Ascending aorta (tissue), 2 donors: ENCODE data around the gene TLL2. TPM values are rescaled to one million over a fixed set of nuclear protein-coding genes. Genes with fewer than 3 reads are reported as not detected.

Experiments
- DNase-seq, 2 donors: peaks; one replicate each; pipeline ENCODE4 v3.0.0-alpha.2; 2019; ENCODE audit warnings: low spot score in 2 of 2
- H3K27ac ChIP-seq, 2 donors: fragments of 200-600 bp; sonication (generic); one replicate each; pipeline ENCODE4 v1.5.1; 2016 to 2017; ENCODE audit warnings: mild to moderate bottlenecking in 1 of 2
- H3K27me3 ChIP-seq: fragments of 200-600 bp; sonication (generic); one replicate; pipeline ENCODE4 v1.5.1; 2017
- H3K36me3 ChIP-seq, 2 donors: fragments of 200-600 bp; sonication (generic); one replicate each; pipeline ENCODE4 v1.5.1; 2016
- H3K4me1 ChIP-seq, 2 donors: fragments of 200-600 bp; sonication (generic); one replicate each; pipeline ENCODE4 v1.5.1; 2016 to 2017; ENCODE audit warnings: mild to moderate bottlenecking in 1 of 2
- H3K4me3 ChIP-seq, 2 donors: fragments of 200-600 bp; sonication (generic); one replicate each; pipeline ENCODE4 v1.5.1; 2016 to 2017; ENCODE audit warnings: mild to moderate bottlenecking in 1 of 2
- H3K9me3 ChIP-seq, 2 donors: fragments of 200-600 bp; sonication (generic); one replicate each; pipeline ENCODE4 v1.5.1; 2016
- CTCF ChIP-seq, 3 experiments: fragments of 200-600 bp in 2 of 3; fragments of 450-650 bp in 1 of 3; sonication (generic) in 2 of 3; IDR thresholded peaks; one replicate each; pipeline ENCODE4 v1.5.1; 2016 to 2019; ENCODE audit warnings: antibody characterized with exemption in 3 of 3, mild to moderate bottlenecking in 1 of 3, moderate library complexity in 1 of 3
- intact Hi-C: fragments of 100-400 bp; cut with DNase I; formaldehyde crosslinking; loops from one replicate; pipeline ENCODE4 v1.15.1; 2023
- total RNA-seq: library from RNA; depleted of rRNA; stranded (reverse); fragments of >200 nt; gene quantifications from one replicate; pipeline ENCODE4 v1.1.0, GENCODE V29; 2016

The TLL2 gene
- total RNA-seq, 1 donor from 2014 or later: not detected

- DNase-seq: no peak
- H3K36me3 ChIP-seq: no peaks in the 10 kb centered on the region
- H3K9me3 ChIP-seq: no peaks in the 10 kb centered on the region
- TF ChIP-seq CTCF (IDR thresholded peaks at IDR 0.05): no peak
- H3K27ac ChIP-seq: no peak overlapping the region
- H3K4me3 ChIP-seq: no peak overlapping the region
- no peaks in the 10 kb centered on the region for H3K27me3 ChIP-seq
- intact Hi-C loops: no loop called here
- no peaks in the 10 kb centered on the region for H3K4me1 ChIP-seq
These were observed 61.1 kb downstream of the TLL2 start for GRCh38 chr10:96452494-96453153.

- Histone ChIP-seq H3K27ac (no peak overlapping the region), H3K27me3 (no peaks in the 10 kb centered on the region), H3K4me3 (no peak overlapping the region), H3K9me3 (no peaks in the 10 kb centered on the region), H3K36me3 (no peaks in the 10 kb centered on the region), H3K4me1 (no peaks in the 10 kb centered on the region)
- DNase-seq: no peak
- TF ChIP-seq CTCF (IDR thresholded peaks at IDR 0.05): no peak
- intact Hi-C loops: no loop called here
These were observed 63.1 kb downstream of the TLL2 start for GRCh38 chr10:96450529-96451207.

- no peak for TF ChIP-seq CTCF (IDR thresholded peaks at IDR 0.05)
- no peaks in the 10 kb centered on the region for H3K27me3 ChIP-seq
- DNase-seq: no peak
- no peaks in the 10 kb centered on the region for H3K4me1 ChIP-seq
- H3K4me3 ChIP-seq: no peak overlapping the region
- no peaks in the 10 kb centered on the region for H3K36me3 ChIP-seq
- intact Hi-C loops: no loop called here
- H3K27ac ChIP-seq: no peak overlapping the region
- no peaks in the 10 kb centered on the region for H3K9me3 ChIP-seq
These were observed 65.2 kb downstream of the TLL2 start for GRCh38 chr10:96448558-96448957.

- Histone ChIP-seq H3K4me1 (no peaks in the 10 kb centered on the region), H3K27ac (no peak overlapping the region), H3K27me3 (no peaks in the 10 kb centered on the region), H3K36me3 (no peaks in the 10 kb centered on the region), H3K9me3 (no peaks in the 10 kb centered on the region), H3K4me3 (no peak overlapping the region)
- DNase-seq: no peak
- no peak for TF ChIP-seq CTCF (IDR thresholded peaks at IDR 0.05)
- intact Hi-C loops: no loop called here
These were observed 65.7 kb downstream of the TLL2 start for GRCh38 chr10:96448021-96448457.

GRCh38 chr10:96446966-96447596 is 66.6 kb downstream of the TLL2 start:
- H3K27ac ChIP-seq: no peak overlapping the region

More at GRCh38 chr10:96446966-96447596, 66.6 kb downstream of the TLL2 start:
- H3K4me1 ChIP-seq: no peaks in the 10 kb centered on the region
- no peak for TF ChIP-seq CTCF (IDR thresholded peaks at IDR 0.05)
- no peaks in the 10 kb centered on the region for H3K9me3 ChIP-seq
- DNase-seq: no peak
- H3K36me3 ChIP-seq: no peaks in the 10 kb centered on the region
- intact Hi-C loops: no loop called here
- H3K4me3 ChIP-seq: no peak overlapping the region
- H3K27me3 ChIP-seq: no peaks in the 10 kb centered on the region
